Body of pancreas (tissue), 4 donors: ENCODE data around the gene TRIOBP.

Experiments used
- POLR2A ChIP-seq, 3 donors: fragments of 450-650 bp; IDR thresholded peaks; one replicate each; pipeline ENCODE4 v1.6.1; 2016; ENCODE audit warnings: antibody characterized with exemption in 3 of 3, mild to moderate bottlenecking in 2 of 3
- TF ChIP-seq, protein P1 (sequence below), 7 experiments: fragments of 450-650 bp in 4 of 7; fragments of 200-600 bp in 3 of 7; sonication (generic) in 3 of 7; IDR thresholded peaks; one replicate each; pipeline ENCODE4 v1.5.1; 2016 to 2019; ENCODE audit warnings: antibody characterized with exemption in 7 of 7

DNA sequence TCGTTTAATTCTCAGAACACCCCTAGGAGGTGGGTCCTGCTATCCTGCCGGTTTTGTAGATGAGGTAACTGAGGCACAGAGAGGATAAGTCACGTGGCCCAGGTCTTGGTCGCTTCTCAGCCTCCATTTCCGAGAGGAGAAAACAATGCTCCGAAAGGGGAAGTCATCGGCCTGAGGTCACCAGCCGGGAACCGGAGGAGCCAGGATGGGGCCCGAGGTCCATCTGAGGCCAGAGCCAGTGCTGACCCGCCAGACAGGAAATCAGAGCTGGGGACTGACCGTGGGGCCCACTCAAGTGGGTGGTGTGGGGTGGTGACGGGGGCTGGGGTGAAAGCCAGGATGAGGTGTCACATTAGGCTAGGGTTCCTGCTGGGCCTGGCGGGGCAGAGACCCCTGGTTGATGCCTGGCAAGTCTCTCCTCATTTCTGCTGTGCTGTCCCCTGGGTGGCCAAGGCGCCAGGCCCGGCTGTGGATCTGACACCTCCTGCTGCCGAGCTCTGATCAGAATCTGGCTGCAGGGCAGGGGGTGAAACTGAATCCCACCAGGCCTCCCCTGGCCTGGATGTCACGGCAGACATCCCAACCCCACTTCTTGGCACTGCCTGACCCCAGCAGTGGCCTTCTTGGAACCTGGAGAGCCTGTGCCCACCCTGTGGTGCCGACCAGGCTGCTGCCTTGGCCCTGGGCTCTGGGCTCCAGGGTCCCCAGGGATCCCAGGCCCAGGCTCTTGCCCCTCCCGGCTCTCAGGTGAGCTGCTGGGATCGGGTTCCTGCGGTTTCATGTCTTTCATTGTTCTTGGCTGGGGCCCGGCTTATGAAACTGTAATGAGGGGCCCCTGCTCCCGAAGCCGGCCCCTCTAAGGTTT, 12.0 kb downstream of the TRIOBP start:
- no peak for TF ChIP-seq POLR2A (IDR thresholded peaks at IDR 0.05)
- TF ChIP-seq, protein P1, sequence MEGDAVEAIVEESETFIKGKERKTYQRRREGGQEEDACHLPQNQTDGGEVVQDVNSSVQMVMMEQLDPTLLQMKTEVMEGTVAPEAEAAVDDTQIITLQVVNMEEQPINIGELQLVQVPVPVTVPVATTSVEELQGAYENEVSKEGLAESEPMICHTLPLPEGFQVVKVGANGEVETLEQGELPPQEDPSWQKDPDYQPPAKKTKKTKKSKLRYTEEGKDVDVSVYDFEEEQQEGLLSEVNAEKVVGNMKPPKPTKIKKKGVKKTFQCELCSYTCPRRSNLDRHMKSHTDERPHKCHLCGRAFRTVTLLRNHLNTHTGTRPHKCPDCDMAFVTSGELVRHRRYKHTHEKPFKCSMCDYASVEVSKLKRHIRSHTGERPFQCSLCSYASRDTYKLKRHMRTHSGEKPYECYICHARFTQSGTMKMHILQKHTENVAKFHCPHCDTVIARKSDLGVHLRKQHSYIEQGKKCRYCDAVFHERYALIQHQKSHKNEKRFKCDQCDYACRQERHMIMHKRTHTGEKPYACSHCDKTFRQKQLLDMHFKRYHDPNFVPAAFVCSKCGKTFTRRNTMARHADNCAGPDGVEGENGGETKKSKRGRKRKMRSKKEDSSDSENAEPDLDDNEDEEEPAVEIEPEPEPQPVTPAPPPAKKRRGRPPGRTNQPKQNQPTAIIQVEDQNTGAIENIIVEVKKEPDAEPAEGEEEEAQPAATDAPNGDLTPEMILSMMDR (IDR thresholded peaks at IDR 0.05) = no peak
